HepG2 (cell line): ENCODE results near the gene NEDD4. TPM values are rescaled to one million over a fixed set of nuclear protein-coding genes. Genes with fewer than 3 reads are reported as not detected.

Source experiments
- ATAC-seq: fragments of 200-7000 bp; cut with Tn5 transposase; 3 replicates; pipeline ENCODE4 v1.9.1; 2020; ENCODE audit warnings: mild to moderate bottlenecking, moderate library complexity
- BruUV-seq: library from RNA; stranded (reverse); fragments of 400-500 nt; replicated peaks from 2 replicates; lab custom pipeline; 2021; lab: Mats Ljungman, UMichigan
- CTCF ChIA-PET: fragments of 300-600 bp; formaldehyde crosslinking; extraction: SDS; loops from one replicate; lab custom pipeline; 2021; ENCODE audit warnings: low total read pairs, inconsistent platforms, low intra/inter-chr PET ratio; lab: Yijun Ruan, JAX
- POLR2A ChIA-PET: fragments of 350-600 bp; sonication (Branson Sonifier 250); formaldehyde crosslinking; loops from one replicate; lab custom pipeline; 2020; ENCODE audit warnings: antibody characterized with exemption, inconsistent platforms; lab: Yijun Ruan, JAX
- DNase-seq: peaks from one replicate; pipeline ENCODE4 v3.0.0-alpha.2; 2015; ENCODE audit warnings: low spot score
- FAIRE-seq: peaks from 3 replicates; lab custom pipeline; 2011; peaks lifted over from hg19 to GRCh38; lab: Jason Lieb, UNC
- H2AFZ ChIP-seq: one replicate; pipeline ENCODE4 v1.6.1; 2011; ENCODE audit warnings: low read length, inconsistent platforms
- H3K27ac ChIP-seq: fragments of 300-600 bp; 3 replicates; pipeline ENCODE4 v1.8.0; 2011; ENCODE audit warnings: mixed run types, mild to moderate bottlenecking, mixed read lengths, low read length, inconsistent platforms; ENCODE audit not compliant: insufficient read depth; ENCODE audit errors: extremely low read length
- H3K27me3 ChIP-seq, 2 experiments: fragments of 200-600 bp in 1 of 2; 2 replicates in 1 of 2; 3 replicates in 1 of 2; pipeline versions ENCODE4 v1.6.0 to v1.8.0; 2011; ENCODE audit warnings: low read length in 2 of 2, mild to moderate bottlenecking in 2 of 2, moderate library complexity in 2 of 2, inconsistent platforms in 1 of 2; ENCODE audit not compliant: insufficient read depth in 2 of 2, control insufficient read depth in 1 of 2
- H3K36me3 ChIP-seq, 2 experiments: fragments of 200-600 bp in 1 of 2; replicated peaks in 1 of 2; 2 replicates in 1 of 2; 3 replicates in 1 of 2; pipeline versions ENCODE4 v1.5.1 to v1.8.0; 2011; ENCODE audit warnings: low read length in 2 of 2, inconsistent platforms in 1 of 2; ENCODE audit not compliant: insufficient read depth in 2 of 2, control insufficient read depth in 1 of 2
- H3K4me1 ChIP-seq: 2 replicates; pipeline ENCODE4 v1.5.1; 2012; ENCODE audit warnings: low read length, inconsistent platforms; ENCODE audit not compliant: insufficient read depth
- H3K4me2 ChIP-seq: 2 replicates; pipeline ENCODE4 v1.6.0; 2011; ENCODE audit warnings: low read depth, low read length, inconsistent platforms
- H3K4me3 ChIP-seq, 3 experiments: fragments of 200-600 bp in 1 of 3; sonication (generic), shearing (Covaris generic) in 1 of 3; replicated peaks in 1 of 3; 2 replicates each; pipeline ENCODE4 v1.5.1; 2011 to 2016; ENCODE audit warnings: low read length in 3 of 3, inconsistent platforms in 2 of 3, low read depth in 2 of 3, mild to moderate bottlenecking in 2 of 3, control low read depth in 1 of 3, mixed read lengths in 1 of 3; ENCODE audit not compliant: insufficient read depth in 1 of 3
- H3K79me2 ChIP-seq: one replicate; pipeline ENCODE4 v1.6.1; 2011; ENCODE audit warnings: low read length, inconsistent platforms; ENCODE audit not compliant: insufficient read depth
- H3K9ac ChIP-seq: 2 replicates; pipeline ENCODE4 v1.6.0; 2011; ENCODE audit warnings: mild to moderate bottlenecking, low read depth, low read length, inconsistent platforms; ENCODE audit not compliant: insufficient read depth
- H3K9me3 ChIP-seq: 2 replicates; pipeline ENCODE4 v1.5.1; 2012; ENCODE audit warnings: mild to moderate bottlenecking, low read length
- H4K20me1 ChIP-seq: 2 replicates; pipeline ENCODE4 v1.6.0; 2011; ENCODE audit warnings: inconsistent platforms, mild to moderate bottlenecking, low read length, moderate library complexity; ENCODE audit not compliant: insufficient read depth
- ZBTB4 ChIP-seq: sonication (generic); formaldehyde crosslinking; IDR thresholded peaks from 2 replicates; pipeline ENCODE4 v1.4.0; 2020; ENCODE audit warnings: missing genetic modification reagents, mild to moderate bottlenecking, borderline replicate concordance
- ZNF337 ChIP-seq: sonication (generic); formaldehyde crosslinking; IDR thresholded peaks from 2 replicates; pipeline ENCODE4 v1.5.1; 2020; ENCODE audit warnings: missing genetic modification reagents, low read depth, mild to moderate bottlenecking, borderline replicate concordance
- ZNF597 ChIP-seq: sonication (generic); formaldehyde crosslinking; IDR thresholded peaks from 2 replicates; pipeline ENCODE4 v1.5.0; 2020; ENCODE audit warnings: missing genetic modification reagents
- WGBS: methylation state at CpG from one replicate; pipeline ENCODE4 v1.1.6; 2017; ENCODE audit warnings: low lambda C conversion rate; 5-methylcytosine and 5-hydroxymethylcytosine counted together
- in situ Hi-C: cut with HindIII; loops from 2 replicates; pipeline ENCODE4 v1.10.0; 2017; ENCODE audit warnings: low pct_unique_long_range_greater_than_20kb; ENCODE audit not compliant: extremely low pct_ligation_motif_present
- intact Hi-C: fragments of 100-400 bp; cut with micrococcal nuclease; formaldehyde crosslinking; loops from one replicate; pipeline ENCODE4 v1.10.0; 2022; ENCODE audit not compliant: unreplicated experiment
- polyA plus RNA-seq, 8 experiments: library from polyadenylated mRNA; depleted of rRNA in 3 of 8; stranded (reverse) in 7 of 8; unstranded in 1 of 8; fragments of >200 nt; fragmentation: Illumina TruSeq in 4 of 8; extraction: Trizol in 4 of 8; gene quantifications; 2 replicates each; pipeline versions ENCODE4 v1.2.1 to v1.2.3, GENCODE V29; 2011 to 2016; ENCODE audit warnings: low read depth in 4 of 8, missing spikeins in 1 of 8, mixed read lengths in 1 of 8; ENCODE audit not compliant: insufficient read depth in 1 of 8
- total RNA-seq, 5 experiments: library from RNA; depleted of rRNA; stranded (reverse); fragments of >200 nt; fragmentation: Illumina TruSeq; extraction: Trizol; gene quantifications; 2 replicates each; pipeline ENCODE4 v1.2.3, GENCODE V29; 2016; ENCODE audit warnings: low read depth in 1 of 5

Gene NEDD4
- total and polyA plus RNA-seq, 2 of the 13 experiments (the other 11 are each of a cell fraction or from before 2014, with no cell fraction given), result 10.4 to 13.0 TPM

DNA sequence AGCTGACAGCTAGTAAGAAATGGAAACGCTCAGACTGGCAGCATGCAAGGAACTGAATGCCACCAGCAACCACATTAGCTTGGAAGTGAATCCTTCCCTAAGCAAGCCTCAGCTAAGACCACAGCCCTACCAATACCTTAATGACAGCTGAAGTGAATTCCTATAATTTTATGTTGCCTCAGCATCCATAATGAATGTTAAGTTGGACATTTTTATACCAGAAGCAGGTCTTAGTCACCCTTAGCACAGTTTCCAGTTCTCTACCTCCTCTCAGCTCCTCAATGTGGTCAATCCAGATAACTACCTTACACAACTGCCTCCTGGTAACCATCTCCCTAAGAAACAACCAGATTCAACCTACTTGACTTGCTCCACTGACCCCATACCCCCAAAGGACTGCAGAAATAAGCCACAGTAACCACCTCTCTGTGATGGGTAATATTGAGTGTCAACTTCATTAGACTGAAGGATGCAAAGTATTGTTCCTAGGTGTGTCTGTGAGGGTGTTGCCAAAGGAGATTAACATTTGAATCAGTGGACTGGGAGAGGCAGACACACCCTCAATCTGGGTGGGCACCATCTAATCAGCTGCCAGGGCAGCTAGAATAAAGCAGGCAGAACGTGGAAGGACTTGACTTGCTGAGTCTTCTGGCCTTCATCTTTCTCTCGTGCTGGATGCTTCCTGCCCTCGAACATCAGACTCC is 33.5 kb downstream of the NEDD4 start:
- Histone ChIP-seq H3K27ac (peak overlapping the region; percentile 18), H2AFZ (no peak overlapping the region), H3K4me2 (no peak overlapping the region), H4K20me1 (no peaks in the 10 kb centered on the region), H3K27me3 (no peaks in the 10 kb centered on the region), H3K79me2 (no peaks in the 10 kb centered on the region), H3K4me3 (no peak overlapping the region), H3K9me3 (no peaks in the 10 kb centered on the region), H3K4me1 (peaks cover 45% of the 10 kb centered on the region), H3K9ac (no peak overlapping the region), H3K36me3 (peaks cover 0 to 4% of the 10 kb centered on the region in 2 experiments; a peak in 1 of 5 replicates)
- FAIRE-seq, result no peak
- ATAC-seq, result no peak; the same call in 2 of the 3 replicates
- 89% methylated on average over 4 of the region's 4 CpGs for WGBS
- no TSS peak for BruUV-seq
- intact Hi-C loops, result no loop called here
- TF ChIP-seq ZNF597 (CRISPR knock-in tag), result no peak
- TF ChIP-seq ZNF337 (CRISPR knock-in tag), result no peak
- TF ChIP-seq ZBTB4 (CRISPR knock-in tag), result no peak
- POLR2A ChIA-PET, result no interaction called here
- in situ Hi-C loops, result no loop called here
- CTCF ChIA-PET, result no interaction called here
- DNase-seq, result no peak
